Loucy (cell line): ENCODE measurements around the gene PRUNE2.

Experiments
- H2AFZ ChIP-seq: fragments of 200-600 bp; sonication (generic); 2 replicates; pipeline ENCODE4 v1.6.0; 2016; ENCODE audit warnings: antibody characterized with exemption, mild to moderate bottlenecking, low read length, moderate library complexity
- H3F3A ChIP-seq: fragments of 200-600 bp; 2 replicates; pipeline ENCODE4 v1.6.0; 2016; ENCODE audit warnings: antibody characterized with exemption, low read depth, mild to moderate bottlenecking
- H3K27me3 ChIP-seq: fragments of 200-600 bp; sonication (generic); 2 replicates; pipeline ENCODE4 v1.6.1; 2014; ENCODE audit warnings: low read length, mild to moderate bottlenecking; ENCODE audit not compliant: insufficient read depth, poor library complexity, severe bottlenecking
- H3K36me3 ChIP-seq: fragments of 200-600 bp; sonication (generic); 2 replicates; pipeline ENCODE4 v1.6.1; 2016; ENCODE audit warnings: low read length; ENCODE audit not compliant: insufficient read depth
- H3K4me1 ChIP-seq: fragments of 200-600 bp; sonication (generic); 2 replicates; pipeline ENCODE4 v1.5.1; 2014; ENCODE audit warnings: low read length, mild to moderate bottlenecking; ENCODE audit not compliant: insufficient read depth, poor library complexity, severe bottlenecking
- H3K4me2 ChIP-seq: fragments of 200-600 bp; sonication (generic); 2 replicates; pipeline ENCODE4 v1.6.0; 2014; ENCODE audit warnings: antibody characterized with exemption, low read length, low read depth, mild to moderate bottlenecking; ENCODE audit not compliant: poor library complexity, severe bottlenecking
- H3K4me3 ChIP-seq: fragments of 200-600 bp; sonication (generic); 2 replicates; pipeline ENCODE4 v1.5.1; 2014; ENCODE audit warnings: low read length, mild to moderate bottlenecking, mixed read lengths; ENCODE audit not compliant: poor library complexity, severe bottlenecking
- H3K79me2 ChIP-seq: fragments of 200-600 bp; sonication (generic); 2 replicates; pipeline ENCODE4 v1.6.1; 2014; ENCODE audit warnings: low read length; ENCODE audit not compliant: insufficient read depth
- H3K9ac ChIP-seq: fragments of 200-600 bp; sonication (generic); 2 replicates; pipeline ENCODE4 v1.6.0; 2014; ENCODE audit warnings: mild to moderate bottlenecking, low read depth, low read length, moderate library complexity; ENCODE audit not compliant: poor library complexity, severe bottlenecking
- H3K9me2 ChIP-seq: fragments of 200-600 bp; sonication (generic); replicated peaks from 2 replicates; pipeline ENCODE4 v1.6.1; 2016; ENCODE audit warnings: low read depth, low read length, mixed read lengths
- H3K9me3 ChIP-seq: fragments of 200-600 bp; sonication (generic); 2 replicates; pipeline ENCODE4 v1.6.1; 2014; ENCODE audit warnings: mild to moderate bottlenecking, antibody characterized with exemption, low read length, low read depth; ENCODE audit not compliant: insufficient read depth
- H4K20me1 ChIP-seq: fragments of 200-600 bp; sonication (generic); 2 replicates; pipeline ENCODE4 v1.6.0; 2014; ENCODE audit warnings: antibody characterized with exemption, low read length, mild to moderate bottlenecking; ENCODE audit not compliant: insufficient read depth, poor library complexity, severe bottlenecking
- EZH2phosphoT487 ChIP-seq: fragments of 200-600 bp; IDR thresholded peaks from 2 replicates; pipeline ENCODE4 v1.6.1; 2018; ENCODE audit warnings: antibody characterized with exemption, mild to moderate bottlenecking, moderate library complexity, borderline replicate concordance
- TF ChIP-seq, protein P1 (sequence below): fragments of 200-600 bp; sonication (generic); conservative IDR thresholded peaks from 2 replicates; pipeline ENCODE4 v1.5.1; 2014; ENCODE audit warnings: mild to moderate bottlenecking, antibody characterized with exemption, low read length

Gene PRUNE2

DNA sequence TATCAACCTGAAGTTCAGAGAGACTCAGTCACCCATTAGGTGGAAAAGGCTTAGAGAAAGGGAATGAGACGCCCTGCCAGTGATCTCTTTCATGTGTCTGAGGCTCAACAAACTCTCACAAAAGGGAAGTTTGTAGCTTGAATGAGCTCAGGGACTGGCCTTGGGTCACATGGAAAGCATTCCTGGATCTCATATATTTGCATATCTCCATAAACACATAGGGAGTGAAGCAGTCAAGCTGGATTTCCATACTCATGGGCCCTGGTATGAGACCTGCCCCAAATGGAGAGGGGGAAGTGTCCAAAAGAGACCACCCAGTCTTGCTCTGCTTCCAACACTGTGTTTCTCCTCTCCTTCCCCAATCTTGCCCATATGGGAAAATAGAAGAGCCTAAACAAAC, 26.4 kb upstream of the PRUNE2 start:
- TF ChIP-seq, protein P1, sequence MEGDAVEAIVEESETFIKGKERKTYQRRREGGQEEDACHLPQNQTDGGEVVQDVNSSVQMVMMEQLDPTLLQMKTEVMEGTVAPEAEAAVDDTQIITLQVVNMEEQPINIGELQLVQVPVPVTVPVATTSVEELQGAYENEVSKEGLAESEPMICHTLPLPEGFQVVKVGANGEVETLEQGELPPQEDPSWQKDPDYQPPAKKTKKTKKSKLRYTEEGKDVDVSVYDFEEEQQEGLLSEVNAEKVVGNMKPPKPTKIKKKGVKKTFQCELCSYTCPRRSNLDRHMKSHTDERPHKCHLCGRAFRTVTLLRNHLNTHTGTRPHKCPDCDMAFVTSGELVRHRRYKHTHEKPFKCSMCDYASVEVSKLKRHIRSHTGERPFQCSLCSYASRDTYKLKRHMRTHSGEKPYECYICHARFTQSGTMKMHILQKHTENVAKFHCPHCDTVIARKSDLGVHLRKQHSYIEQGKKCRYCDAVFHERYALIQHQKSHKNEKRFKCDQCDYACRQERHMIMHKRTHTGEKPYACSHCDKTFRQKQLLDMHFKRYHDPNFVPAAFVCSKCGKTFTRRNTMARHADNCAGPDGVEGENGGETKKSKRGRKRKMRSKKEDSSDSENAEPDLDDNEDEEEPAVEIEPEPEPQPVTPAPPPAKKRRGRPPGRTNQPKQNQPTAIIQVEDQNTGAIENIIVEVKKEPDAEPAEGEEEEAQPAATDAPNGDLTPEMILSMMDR: no peak
- no peak for TF ChIP-seq EZH2phosphoT487
- no peaks in the 10 kb centered on the region for H4K20me1 ChIP-seq
- no peak overlapping the region for H3K4me2 ChIP-seq
- no peaks in the 10 kb centered on the region for H3K4me1 ChIP-seq
- H3K27me3 ChIP-seq: no peaks in the 10 kb centered on the region
- no peaks in the 10 kb centered on the region for H3K9me2 ChIP-seq
- H3K9me3 ChIP-seq: no peaks in the 10 kb centered on the region
- no peaks in the 10 kb centered on the region for H3K36me3 ChIP-seq
- no peaks in the 10 kb centered on the region for H3F3A ChIP-seq
- H3K9ac ChIP-seq: no peak overlapping the region
- H3K4me3 ChIP-seq: no peak overlapping the region
- no peak overlapping the region for H2AFZ ChIP-seq
- no peaks in the 10 kb centered on the region for H3K79me2 ChIP-seq

DNA sequence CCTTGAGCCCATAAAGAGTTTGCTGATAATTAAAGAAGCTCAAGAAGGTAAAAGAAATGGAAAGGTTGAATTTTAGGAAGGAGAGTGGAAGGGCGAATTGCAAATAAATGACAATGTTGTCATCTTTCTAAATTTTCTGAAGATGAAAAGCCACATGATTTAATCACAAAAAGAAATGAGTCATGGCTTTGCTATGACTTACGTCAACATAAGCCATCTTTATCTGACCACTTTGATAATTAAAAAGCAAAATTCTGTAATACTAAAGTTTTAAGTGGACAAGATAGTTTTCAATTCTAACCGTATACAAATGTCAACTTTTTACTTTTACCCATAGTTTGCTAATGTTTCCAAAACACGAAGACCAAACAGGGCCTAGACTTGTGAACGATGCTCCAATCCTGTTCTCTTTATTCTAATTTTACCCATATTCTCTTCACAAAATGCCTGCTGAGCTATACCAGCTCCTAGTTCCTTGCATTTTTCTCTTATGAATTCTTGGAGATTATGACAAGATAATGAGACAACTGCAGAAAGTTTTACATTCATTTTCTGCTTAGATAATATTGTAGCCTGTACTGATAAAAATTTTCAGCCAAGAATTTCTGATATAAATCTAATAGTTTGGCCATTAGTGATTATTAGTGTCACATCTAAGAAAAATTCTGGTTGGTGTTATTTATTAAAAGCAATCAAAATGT, 21.8 kb upstream of the PRUNE2 start:
- H3K4me3 ChIP-seq: no peak overlapping the region
- H4K20me1 ChIP-seq: no peaks in the 10 kb centered on the region

DNA sequence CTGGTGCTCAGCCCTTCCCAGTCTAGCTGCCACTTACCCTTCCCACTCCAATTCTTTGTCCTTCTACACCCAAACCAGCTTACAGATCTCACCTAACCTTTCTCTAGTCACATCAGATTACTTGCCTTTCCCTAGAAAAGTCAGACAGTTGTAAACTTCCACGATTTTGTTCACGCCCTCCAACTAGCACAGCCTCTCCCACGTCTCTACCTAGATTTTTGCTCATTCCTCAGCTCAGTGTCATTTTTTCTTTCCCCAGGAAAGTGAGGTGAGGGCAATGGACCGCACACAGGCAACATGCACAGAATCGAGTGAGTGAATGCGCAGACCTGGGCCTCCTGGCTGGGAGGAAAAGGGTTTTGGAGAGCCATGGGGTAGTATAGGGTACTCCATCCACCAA, 20.9 kb upstream of the PRUNE2 start:
- Histone ChIP-seq H3K9me2 (no peaks in the 10 kb centered on the region), H3K9ac (no peak overlapping the region), H4K20me1 (no peaks in the 10 kb centered on the region), H3K4me1 (no peaks in the 10 kb centered on the region), H3K4me2 (no peak overlapping the region), H3K4me3 (no peak overlapping the region), H3K79me2 (no peaks in the 10 kb centered on the region), H3F3A (no peaks in the 10 kb centered on the region), H2AFZ (no peak overlapping the region), H3K36me3 (no peaks in the 10 kb centered on the region), H3K9me3 (no peaks in the 10 kb centered on the region), H3K27me3 (no peaks in the 10 kb centered on the region)
- TF ChIP-seq, protein P1: no peak

More for the DNA sequence above, 21.8 kb upstream of the PRUNE2 start:
- H3K27me3 ChIP-seq: no peaks in the 10 kb centered on the region
- no peaks in the 10 kb centered on the region for H3K79me2 ChIP-seq
- no peaks in the 10 kb centered on the region for H3K9me2 ChIP-seq
- no peak overlapping the region for H2AFZ ChIP-seq
- no peaks in the 10 kb centered on the region for H3K9me3 ChIP-seq
- H3F3A ChIP-seq: no peaks in the 10 kb centered on the region
- no peaks in the 10 kb centered on the region for H3K4me1 ChIP-seq
- TF ChIP-seq, protein P1: no peak
- no peak for TF ChIP-seq EZH2phosphoT487
- H3K36me3 ChIP-seq: no peaks in the 10 kb centered on the region
- H3K4me2 ChIP-seq: no peak overlapping the region
- H3K9ac ChIP-seq: no peak overlapping the region
